Fibroblast of skin of right quadriceps (primary cell): ENCODE measurements around the gene PIK3AP1.
"Not testable (repeated sequence)": the region's sequence is repeated elsewhere in the genome, so short reads cannot be mapped to it uniquely, and the experiment has no call there.

ENCODE experiments used
- DNase-seq: peaks from one replicate; pipeline ENCODE4 v3.0.0-alpha.2; 2013

The PIK3AP1 gene

GRCh38 chr10:96695975-96696634 lies 24.2 kb downstream of the PIK3AP1 start:
- no peak for DNase-seq

- no peak for DNase-seq
These were observed 24.9 kb downstream of the PIK3AP1 start for GRCh38 chr10:96695366-96695765.

- DNase-seq: no peak
These were observed 26.9 kb downstream of the PIK3AP1 start for GRCh38 chr10:96693431-96693830.

- no peak for DNase-seq
These were observed 27.9 kb downstream of the PIK3AP1 start for GRCh38 chr10:96692427-96692826.

GRCh38 chr10:96691761-96692160 lies 28.6 kb downstream of the PIK3AP1 start:
- DNase-seq: no peak

- peak; percentile 3 for DNase-seq
These were observed 29.3 kb downstream of the PIK3AP1 start for GRCh38 chr10:96690755-96691730.

GRCh38 chr10:96688789-96689188 lies 31.5 kb downstream of the PIK3AP1 start:
- DNase-seq: no peak

GRCh38 chr10:96687317-96688012 lies 32.8 kb downstream of the PIK3AP1 start:
- no peak for DNase-seq

GRCh38 chr10:96686514-96686913 lies 33.8 kb downstream of the PIK3AP1 start:
- no peak for DNase-seq

- DNase-seq: no peak
These were observed 35.0 kb downstream of the PIK3AP1 start for GRCh38 chr10:96685306-96685705.

- DNase-seq: no peak
These were observed 35.5 kb downstream of the PIK3AP1 start for GRCh38 chr10:96684826-96685225.

- no peak for DNase-seq
These were observed 36.6 kb downstream of the PIK3AP1 start for GRCh38 chr10:96683710-96684109.

- peak; percentile 77 for DNase-seq
These were observed 37.2 kb downstream of the PIK3AP1 start for GRCh38 chr10:96683065-96683464.

- DNase-seq: no peak
These were observed 38.8 kb downstream of the PIK3AP1 start for GRCh38 chr10:96681524-96681923.

- DNase-seq: not testable (repeated sequence)
These were observed 39.9 kb downstream of the PIK3AP1 start for GRCh38 chr10:96680463-96680862.

- DNase-seq: no peak
These were observed 41.6 kb downstream of the PIK3AP1 start for GRCh38 chr10:96678725-96679124.

- no peak for DNase-seq
These were observed 43.8 kb downstream of the PIK3AP1 start for GRCh38 chr10:96676272-96677112.

GRCh38 chr10:96675846-96676245 lies 44.5 kb downstream of the PIK3AP1 start:
- DNase-seq: no peak

- DNase-seq: no peak
These were observed 46.8 kb downstream of the PIK3AP1 start for GRCh38 chr10:96673318-96674099.

- DNase-seq: no peak
These were observed 47.7 kb downstream of the PIK3AP1 start for GRCh38 chr10:96672481-96673175.
